ENCODE data around the gene SSTR5. TPM values are rescaled to one million over a fixed set of nuclear protein-coding genes. Genes with fewer than 3 reads are reported as not detected.

SSTR5 gene
- total RNA-seq, 1 donor from 2014 or later: not detected

DNA sequence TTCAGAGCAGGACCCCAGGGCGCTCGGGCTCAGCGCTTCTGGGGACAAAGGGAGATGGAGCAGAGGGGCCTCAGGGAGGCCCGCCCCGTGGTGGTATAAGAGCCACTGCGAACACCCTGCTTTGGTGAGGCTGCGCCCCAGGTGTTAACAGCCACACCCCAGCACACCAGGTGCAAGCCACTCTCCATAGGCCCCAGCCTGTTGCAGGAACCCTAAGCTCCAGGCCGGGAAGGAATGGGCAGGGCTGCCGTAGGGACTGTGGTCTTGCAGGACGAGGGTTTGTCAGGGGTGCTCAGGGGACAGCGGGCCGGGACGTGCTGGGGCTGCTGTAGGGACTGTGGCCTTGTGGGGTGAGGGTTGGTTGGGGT lies 17.0 kb upstream of the SSTR5 start:
- no peak for ATAC-seq

GRCh38 chr16:1056196-1056595 lies 16.4 kb upstream of the SSTR5 start:
- ATAC-seq: no peak

DNA sequence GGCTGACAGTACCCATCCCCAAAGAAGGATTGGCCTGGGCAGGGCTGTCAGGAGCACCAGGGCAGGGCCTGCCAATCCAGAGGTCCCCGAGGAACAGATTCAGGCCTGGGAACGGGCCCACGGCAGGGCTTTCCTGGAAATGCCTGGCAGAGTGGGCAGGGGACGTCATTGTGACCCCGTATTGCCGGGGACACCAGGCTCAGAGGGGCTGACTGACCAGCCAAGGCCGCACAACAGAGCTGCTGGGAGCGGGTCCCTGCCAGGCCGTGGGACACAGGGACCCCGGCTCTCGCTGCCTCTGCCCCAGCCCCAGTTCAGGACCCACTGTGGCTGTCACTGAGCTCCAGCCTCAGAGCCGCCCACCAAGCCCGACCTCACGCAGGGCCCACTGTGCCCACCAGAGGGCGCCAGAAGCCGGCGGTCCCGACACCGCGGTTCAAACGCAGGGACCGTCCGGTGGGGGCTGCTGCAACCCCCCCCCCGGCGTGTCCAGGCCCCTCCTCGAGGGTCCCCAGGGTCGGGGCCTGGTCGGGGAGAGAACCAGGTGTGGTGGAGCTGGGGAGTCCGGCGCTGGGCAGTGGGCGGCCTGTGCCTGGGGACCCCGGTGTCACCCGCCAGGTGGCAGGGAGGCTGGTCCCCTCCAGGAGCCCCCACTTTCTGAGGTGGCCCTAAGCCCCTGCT lies 15.2 kb upstream of the SSTR5 start:
- ATAC-seq: peak; percentile 32

GRCh38 chr16:1058216-1058615 lies 14.3 kb upstream of the SSTR5 start:
- no peak for ATAC-seq

DNA sequence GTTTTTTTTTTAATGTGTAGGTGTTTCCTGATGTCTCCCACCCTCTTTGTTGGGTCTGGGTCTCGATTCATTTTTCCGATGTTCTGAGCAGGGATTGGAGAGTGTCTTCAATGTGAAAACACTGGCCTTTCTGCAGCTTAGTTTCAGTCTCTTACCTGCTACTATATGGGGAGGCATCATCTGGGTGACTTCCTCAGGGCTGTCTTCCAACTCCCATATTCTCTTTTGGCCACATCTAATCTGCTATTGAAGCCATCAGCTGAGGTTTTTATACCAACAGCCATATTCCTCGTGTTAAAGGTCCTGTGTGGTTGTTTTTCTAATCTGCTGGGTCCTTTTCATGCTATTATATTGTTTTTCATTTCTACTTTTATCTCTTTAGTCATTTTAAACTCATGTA lies 13.2 kb upstream of the SSTR5 start:
- ATAC-seq: no peak

DNA sequence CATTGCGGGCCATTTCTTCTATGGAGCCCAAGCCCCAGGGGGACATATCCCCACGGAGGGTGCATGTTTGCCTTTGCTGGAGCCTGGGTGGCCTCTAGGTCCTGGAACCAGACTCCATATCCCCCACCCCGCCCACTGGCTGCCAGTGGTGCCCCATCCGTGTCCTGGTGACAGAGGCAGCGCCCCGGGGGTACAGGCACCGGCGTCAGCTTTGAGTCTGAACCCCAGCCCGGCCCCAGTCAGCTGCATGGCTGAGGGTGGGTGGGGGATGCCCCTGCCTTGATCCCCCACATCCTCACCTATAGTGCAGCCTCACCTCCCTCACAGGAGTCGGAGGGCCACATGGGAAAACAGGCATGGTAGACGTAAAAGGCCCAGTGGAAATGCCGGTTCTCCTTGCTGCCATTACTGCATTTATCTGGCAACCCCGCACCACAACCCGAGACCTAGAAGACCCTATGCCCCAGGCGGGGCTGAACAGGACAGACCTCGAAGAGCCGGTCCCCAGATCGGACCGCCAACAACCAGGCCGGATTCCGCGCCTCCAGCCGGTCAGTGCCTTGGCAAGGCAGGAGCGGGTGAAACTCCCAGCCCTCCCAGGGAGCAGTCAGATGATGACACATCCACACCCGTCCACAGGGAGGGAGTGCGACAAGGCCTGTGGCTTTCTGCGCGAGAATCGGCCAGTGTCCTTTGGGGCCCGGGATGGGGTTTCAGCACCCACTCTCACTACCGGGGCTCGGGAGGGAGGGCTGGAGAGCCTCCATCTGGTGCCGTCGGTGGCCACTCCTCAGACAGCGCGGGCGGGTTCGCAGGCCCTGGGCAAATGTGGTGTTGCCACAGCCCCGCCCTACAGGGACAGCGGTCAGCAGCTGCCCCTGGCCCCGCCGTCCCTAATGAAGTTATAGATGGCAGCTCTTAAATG lies 11.9 kb upstream of the SSTR5 start:
- no peak for ATAC-seq

- ATAC-seq: no peak
These were observed 10.6 kb upstream of the SSTR5 start for GRCh38 chr16:1061769-1062505.

GRCh38 chr16:1062895-1063294 lies 9.7 kb upstream of the SSTR5 start:
- no peak for ATAC-seq

GRCh38 chr16:1063728-1064127 lies 8.8 kb upstream of the SSTR5 start:
- ATAC-seq: no peak

DNA sequence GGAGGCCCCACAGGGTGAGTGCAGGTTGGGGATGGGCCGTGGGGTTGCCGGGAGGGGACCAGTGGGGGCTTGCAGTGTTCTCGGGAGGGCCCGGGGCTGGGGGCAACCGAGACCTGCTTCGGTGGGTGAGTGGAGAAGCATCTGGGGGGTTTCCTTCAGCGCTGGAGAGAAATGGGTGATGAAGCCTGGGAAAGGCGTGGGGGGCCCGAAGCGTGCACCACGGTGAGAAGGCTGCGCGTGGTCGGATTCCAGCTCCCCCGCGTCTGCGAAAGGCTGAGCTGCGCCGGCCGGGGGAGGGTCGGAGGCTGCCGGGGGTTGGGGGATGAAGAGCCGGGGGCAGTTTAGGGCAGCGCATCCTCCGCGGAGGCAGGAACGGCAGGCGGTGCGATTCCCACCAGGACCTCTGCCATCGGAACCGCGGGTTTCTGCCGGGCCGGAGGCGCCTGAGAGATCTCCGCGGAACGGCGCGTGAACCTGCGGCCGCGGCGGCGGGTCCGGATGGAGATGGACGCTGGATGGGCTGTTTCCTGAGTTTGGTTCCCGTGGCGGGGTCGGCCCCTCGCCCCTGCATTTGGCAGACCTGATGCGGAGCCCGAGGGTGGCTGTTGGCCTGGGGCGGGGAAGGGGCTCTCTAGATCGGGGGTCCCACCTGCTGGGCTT lies 6.9 kb upstream of the SSTR5 start:
- no peak for ATAC-seq

- no peak for ATAC-seq
These were observed 5.9 kb upstream of the SSTR5 start for GRCh38 chr16:1066584-1067172.

GRCh38 chr16:1067629-1068028 lies 4.9 kb upstream of the SSTR5 start:
- no peak for ATAC-seq

DNA sequence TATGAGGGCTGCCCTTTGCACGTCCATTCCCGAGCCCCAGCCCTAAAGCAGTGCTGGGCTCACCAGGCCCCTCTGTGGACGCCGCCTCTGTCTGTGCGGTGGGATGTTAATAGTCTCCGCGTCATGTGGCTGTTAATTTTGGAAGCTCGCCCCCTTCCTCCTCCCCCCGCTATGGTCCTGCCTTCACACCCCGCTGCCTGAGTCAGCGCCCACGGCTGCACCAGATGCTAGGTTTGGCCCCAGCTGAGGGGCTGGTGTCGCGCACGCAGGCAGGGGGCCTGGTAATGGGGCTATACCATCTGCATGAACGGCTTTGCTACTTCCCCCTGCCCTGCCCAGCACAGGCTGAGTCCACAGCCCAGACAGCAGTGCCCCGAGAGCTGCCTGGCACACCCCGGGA lies 4.1 kb upstream of the SSTR5 start:
- ATAC-seq: no peak

- ATAC-seq: no peak
These were observed 3.4 kb upstream of the SSTR5 start for GRCh38 chr16:1069154-1069553.

- ATAC-seq: no peak
These were observed 2.3 kb upstream of the SSTR5 start for GRCh38 chr16:1070084-1070863.

GRCh38 chr16:1070864-1071408 lies 1.6 kb upstream of the SSTR5 start:
- no peak for ATAC-seq

GRCh38 chr16:1071561-1072225 lies 854 bp upstream of the SSTR5 start:
- no peak for ATAC-seq

DNA sequence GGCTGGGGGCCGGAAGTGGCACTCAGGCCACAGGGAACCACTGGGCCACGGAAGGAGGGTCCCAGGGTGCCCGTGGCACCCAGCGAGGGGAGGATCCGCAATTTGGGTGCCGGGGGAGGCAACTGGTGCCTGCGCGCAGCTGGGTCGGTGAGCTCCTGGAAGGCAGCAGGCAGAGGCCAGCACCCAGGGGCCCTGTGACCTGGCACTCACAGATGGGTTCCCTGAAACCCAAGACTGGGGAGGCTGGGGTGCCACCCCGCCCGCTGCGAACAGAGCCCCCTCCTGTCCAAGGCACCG lies 663 bp downstream of the SSTR5 start:
- no peak for ATAC-seq

DNA sequence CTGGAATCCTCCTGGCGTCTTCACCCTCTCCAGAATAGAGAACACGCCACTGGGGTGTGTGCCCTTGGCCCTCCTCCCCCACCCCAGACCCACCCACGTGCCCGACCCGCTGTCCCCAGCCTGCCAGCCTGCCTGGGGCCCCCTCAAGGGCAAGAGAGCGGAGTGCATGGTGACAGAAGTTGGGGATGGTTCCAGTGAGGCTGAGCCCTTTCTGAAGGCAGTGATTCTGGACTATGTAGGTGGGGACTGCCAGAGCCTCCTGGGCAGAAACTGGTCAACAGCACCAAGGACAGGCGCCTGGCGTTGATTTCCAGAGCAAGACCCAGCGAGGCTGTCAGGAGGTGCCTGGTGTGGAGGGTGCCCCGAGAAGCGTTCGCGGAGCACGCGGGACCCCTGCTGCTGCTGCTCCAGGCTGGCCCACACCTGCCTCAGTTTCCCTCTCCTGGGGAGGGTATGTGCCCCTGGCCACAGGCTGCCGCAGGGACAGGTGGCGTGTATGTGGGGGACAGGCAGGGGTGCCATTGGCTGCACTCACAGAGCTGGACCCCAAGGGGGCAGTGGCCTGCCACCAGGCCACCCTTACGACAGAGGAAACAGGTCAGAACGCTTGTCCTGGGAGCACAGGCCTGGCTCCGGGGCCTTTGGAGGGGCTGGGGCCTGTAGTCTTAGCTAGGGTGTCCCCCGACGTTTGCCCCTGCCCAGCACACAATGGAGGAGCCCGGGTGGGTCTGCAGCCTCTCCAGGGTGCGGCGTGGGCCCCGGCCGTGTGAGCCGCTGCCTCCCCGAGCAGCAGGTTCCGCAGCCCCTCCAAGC lies 1.2 kb downstream of the SSTR5 start:
- ATAC-seq: no peak

GRCh38 chr16:1074379-1074649 lies 1.8 kb downstream of the SSTR5 start:
- no peak for ATAC-seq

Data from esophagus mucosa (tissue), 1 donor.